ENCODE measurements around the gene TNFAIP3.
A peak's percentile ranks its signal among the peaks of the same experiment; 100 is the strongest.
"Not testable (repeated sequence)": the region's sequence is repeated elsewhere in the genome, so short reads cannot be mapped to it uniquely, and the experiment has no call there.

TNFAIP3 gene

DNA sequence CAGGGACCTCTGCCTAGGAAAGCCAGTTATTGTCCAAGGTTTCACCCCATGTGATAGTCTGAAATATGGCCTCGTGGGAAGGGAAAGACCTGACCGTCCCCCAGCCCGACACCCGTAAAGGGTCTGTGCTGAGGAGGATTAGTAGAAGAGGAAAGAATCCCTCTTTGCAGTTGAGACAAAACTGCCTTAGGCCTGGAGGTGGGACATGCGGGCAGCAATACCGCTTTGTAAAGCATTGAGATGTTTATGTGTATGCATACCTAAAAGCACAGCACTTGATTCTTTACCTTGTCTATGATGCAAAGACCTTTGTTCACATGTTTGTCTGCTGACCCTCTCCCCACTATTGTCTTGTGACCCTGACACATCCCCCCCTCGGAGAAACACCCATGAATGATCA is 22.3 kb upstream of the TNFAIP3 start:
- DNase-seq (ENCODE audit: low spot score), result not testable (repeated sequence)

DNA sequence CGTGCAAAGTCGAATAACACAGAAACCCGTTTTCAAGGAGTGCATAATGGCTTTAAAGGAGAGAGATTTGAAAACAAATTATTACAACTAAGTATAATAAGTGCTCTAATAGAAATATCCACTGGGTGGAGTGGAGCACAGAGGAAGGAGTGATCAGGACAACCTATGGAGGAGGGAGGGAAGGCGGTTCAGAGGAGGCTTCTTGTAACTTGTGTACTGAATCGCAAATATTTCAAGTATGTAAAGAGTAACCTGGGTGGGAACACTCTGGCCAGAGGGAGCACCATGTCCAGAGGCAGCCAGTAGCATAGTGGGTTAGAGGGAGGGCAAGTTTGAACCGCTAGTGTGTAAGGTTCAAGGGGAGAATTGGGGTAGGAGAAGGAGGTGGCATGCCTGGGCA is 21.6 kb upstream of the TNFAIP3 start:
- no peak for DNase-seq (ENCODE audit: low spot score)

DNA sequence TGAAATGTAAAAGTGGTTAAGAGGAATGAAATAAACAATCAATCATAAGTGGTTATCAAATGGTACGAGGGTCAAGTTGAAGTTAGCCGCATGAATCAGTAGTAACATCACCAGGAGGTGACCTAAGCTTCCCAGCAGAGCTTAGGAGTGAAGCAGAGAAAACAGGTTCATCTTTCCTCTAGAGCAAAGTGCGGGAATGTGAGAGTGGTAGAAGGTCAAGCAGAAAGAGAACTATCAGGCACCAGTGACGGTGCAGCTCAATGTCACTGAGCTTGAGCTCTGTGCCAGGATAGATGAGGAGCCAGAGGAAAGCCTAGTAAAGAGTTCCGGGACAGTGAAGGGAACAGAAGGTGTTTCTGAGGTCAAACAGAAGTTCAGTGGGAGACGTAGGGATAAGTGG is 20.8 kb upstream of the TNFAIP3 start:
- no peak for DNase-seq (ENCODE audit: low spot score)

DNA sequence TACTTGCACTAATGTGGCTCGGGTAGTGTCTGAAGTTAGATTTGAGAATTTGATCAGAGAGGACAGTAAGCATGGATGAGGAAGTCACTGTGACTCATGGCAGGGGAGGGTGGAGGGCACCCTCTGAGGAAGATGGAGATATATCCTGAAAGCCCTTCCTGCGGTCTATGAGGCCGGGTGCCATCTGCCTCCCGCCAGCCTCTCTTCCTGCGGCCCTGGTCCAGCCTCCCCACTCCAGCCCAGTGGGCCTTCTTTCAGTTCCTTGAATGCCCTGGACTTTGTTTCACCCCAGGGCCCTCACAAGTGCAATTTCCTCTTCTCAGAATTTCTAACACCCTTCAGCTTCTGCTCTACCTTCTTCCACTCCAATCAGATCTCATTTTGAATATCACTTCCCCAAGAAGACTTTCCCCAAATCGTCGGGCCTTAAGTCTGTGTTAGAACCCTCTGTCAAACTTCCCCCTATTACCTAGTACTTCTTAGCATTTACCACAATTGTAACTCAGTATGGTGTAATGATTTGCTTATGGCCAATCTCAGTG is 20.2 kb upstream of the TNFAIP3 start:
- DNase-seq (ENCODE audit: low spot score), result peak; percentile 73

DNA sequence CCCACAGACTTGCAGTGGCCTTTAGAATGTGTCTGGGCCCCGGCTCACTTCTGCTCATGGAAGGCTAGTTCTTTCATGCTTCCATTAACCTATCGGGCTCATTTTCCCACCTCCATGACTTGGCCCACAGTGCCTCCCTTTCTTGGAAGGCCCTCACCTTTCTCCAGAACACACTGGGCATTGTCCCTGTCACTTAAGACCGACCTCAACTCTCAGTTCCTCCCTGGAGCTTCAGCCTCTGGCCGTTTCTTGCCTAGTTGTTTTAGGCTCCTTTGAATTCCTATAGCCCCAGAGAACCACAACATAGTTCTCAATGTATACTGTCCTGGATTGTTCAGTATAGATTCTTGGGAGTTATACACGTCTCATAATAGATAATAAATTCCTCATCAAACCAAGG is 19.3 kb upstream of the TNFAIP3 start:
- DNase-seq (ENCODE audit: low spot score), result no peak

DNA sequence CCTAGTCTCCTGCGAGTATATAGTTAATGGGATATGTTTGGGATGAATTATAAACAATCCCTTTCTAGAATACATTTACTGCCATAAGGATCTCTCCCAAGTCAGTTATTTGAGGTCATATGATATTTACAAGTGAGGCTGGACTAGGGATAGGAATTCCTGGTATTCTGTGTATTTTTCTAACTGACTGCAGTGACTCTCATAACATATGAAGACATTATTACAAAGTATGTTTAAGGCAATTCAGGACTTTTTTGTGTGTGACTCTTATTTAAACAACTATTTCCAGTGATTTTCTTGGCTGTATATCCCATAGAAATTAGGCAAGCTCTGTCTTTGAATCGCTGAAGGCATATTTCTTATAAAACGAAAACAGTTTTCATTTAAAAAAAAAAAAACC is 18.4 kb upstream of the TNFAIP3 start:
- DNase-seq (ENCODE audit: low spot score), result no peak

DNA sequence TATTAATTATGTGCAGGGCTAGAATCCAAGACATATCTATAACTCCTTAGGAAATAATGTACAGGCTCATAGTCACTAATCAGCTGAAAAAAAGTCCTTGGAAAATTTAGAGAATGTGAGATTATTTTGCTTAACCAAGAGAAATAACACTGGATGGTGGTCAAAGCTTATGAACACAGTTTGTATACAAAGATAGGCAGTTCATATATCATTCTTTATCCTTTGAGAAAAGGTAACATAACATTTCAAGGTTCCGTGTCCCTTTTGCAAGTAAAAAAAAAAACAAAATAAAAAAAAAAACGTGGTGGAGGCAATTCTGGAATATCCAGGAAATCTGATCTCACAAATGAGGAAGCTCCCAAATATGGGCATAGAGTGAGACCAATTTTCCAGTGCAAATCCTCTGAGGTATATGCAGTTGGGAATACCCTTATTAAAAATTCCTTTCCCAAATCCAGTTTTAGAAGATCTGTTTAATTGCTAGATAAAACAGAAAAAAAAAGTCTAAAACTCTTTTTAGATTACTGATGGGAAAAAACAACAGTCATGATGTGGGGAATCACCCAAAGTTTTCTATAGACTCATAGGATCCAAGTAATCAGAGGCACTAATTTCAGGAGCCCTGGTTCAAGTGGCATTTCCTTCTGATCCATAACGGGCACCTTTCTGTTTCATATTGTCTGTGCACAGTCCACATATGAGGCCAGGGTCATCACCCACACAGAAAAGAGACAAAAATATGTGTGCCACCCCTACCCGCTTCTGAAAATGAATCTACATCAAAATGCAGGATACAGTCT is 17.7 kb upstream of the TNFAIP3 start:
- no peak for DNase-seq (ENCODE audit: low spot score)

DNA sequence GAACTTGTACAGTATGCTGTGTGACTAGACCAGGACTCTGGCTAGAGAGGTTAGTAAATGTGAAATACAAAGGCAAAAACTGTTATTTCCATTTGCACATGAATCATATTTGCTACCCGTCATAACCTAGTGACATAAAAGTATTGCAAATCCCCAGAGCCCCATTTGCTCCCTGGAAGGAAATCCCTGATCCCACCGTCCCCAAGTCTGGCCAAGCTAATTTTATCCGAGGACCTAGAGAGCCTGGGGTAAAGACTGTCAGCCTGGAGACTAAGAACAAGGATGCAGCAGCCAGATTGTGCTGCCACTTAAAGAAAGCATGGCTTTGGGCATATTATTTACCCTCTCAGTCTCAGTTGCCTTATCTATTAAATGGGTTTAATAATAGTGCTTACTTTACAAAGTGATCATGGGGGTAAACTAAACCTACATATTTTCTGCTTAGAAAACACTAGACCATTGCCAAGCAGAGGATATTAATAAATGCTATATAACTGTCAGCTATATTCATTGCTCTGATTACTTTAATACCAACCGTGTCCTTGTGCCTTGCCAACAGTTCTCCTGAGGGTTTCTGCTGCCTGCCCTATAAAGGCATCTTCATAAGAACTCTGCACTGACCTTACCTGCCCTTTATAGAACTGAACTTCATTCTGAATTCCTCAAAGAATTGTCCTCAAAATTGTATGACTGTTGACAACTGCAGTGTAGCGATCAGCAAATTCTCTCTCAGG is 16.9 kb upstream of the TNFAIP3 start:
- DNase-seq (ENCODE audit: low spot score), result no peak

DNA sequence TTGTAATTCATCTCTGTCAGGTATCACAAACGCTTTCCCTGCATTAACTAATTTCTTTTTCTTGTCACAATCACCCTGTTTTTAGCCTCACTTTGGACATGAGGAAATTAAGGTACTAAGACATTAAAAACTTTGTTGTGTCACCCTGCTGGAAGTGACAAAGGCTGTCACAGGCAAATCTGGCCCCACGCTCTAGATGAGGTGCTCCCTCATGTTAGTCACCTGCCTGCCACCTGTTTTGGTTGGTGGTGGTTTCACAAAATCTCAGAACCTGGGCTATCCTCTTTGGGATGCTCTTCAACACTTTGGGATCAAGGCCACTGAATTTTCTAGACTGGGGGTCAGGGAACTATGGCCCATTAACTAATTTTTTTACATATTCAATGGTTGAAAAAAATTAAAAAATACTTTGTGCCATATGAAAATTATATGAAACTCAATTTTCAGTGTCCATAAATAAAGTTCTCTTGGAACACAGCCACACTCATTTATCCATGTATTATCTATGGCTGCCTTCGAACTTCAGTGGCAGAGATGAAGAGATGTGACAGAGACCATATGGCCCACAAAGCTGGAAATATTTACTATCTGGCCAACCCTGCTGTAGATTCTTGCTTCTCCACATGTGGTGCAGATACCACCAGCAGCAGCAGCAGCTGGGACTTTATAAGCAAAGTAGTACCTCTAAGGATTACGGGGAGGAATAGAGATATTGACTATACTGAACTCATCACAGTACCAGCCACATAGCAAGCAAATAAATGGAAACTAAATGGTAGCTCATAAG is 16.1 kb upstream of the TNFAIP3 start:
- DNase-seq (ENCODE audit: low spot score), result no peak

DNA sequence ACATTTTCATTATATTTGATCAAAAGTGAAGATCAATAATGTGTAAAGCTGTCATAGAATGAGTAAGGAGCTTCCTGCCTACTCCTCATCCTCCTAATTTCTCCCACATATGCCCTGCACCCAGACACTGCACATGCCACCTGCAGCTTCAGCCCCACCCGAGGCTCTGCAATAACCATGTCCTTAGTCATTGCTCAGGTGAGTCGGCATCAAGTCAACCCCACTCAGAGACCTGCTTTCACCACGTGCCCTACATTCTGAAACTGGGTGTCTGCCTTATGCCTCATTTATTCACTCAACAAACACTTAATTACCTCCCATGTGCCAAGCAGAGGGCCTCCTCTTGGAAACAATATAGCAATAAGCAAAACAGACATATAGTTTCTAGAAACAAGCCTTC is 15.4 kb upstream of the TNFAIP3 start:
- DNase-seq (ENCODE audit: low spot score), result no peak

DNA sequence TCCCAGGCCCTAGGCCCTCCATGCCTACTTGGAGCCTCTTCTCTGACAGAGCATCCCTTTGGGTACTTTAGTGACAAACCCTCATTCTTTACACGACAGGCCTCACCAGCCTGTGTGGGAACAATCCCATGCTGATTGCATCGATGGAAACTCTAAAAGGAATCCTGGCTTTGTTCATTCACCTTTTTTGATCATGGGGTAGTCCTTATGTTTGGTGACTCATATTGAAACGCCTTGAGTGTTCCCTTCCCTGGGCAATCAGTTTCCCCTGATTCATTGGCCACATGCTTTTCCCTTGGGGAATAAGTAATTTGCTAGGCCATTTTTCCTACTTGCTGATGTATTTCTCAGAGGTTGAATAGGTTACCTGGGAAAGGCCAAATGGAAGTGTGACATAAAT is 14.7 kb upstream of the TNFAIP3 start:
- no peak for DNase-seq (ENCODE audit: low spot score)

DNA sequence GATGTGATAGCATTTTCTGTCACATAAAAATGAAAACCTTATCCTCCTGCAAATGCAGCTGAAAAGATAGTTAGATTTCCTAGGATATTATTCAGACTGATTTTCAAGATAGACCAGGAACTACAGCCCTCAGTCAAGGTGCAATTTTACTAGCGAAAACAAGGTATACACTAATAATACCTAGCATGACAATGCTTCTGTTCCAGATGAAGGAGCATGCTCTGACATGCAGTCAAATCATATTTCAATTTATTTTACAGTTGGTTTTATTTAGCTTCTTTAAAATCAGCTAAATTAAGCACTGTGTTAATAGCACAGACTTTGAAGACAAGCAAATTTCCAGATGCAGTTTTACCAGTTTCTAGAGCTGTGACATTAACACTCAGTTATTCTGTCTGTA is 14.2 kb upstream of the TNFAIP3 start:
- DNase-seq (ENCODE audit: low spot score), result no peak

DNA sequence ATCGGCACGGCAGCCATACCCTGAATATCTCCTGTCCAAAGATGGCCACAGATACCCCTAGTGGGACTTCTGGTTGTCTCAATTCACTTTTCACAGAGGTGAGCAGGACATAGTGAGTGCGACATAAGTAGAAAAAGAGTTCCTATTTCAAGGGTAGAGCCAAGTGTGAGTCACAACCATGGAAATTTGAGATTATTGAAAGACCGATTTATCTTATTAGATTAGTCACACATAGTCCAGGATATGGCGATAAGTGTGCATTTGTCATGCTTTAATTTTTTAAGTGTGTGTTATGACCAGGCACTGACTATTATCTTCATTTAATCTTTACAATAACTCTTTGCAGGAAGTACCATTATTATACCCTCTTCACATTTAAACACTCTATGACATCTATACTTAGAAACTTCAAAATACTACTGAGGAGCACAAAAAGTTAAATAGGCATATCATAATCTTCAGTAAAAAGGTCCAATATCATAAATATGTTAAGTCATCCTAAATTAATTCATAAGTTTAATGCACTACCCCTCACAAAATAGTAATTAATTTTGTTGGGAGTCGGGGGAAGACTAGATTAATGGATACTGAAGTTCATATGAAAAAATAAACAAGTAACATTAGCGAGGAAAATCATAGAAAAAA is 13.4 kb upstream of the TNFAIP3 start:
- DNase-seq (ENCODE audit: low spot score), result no peak

DNA sequence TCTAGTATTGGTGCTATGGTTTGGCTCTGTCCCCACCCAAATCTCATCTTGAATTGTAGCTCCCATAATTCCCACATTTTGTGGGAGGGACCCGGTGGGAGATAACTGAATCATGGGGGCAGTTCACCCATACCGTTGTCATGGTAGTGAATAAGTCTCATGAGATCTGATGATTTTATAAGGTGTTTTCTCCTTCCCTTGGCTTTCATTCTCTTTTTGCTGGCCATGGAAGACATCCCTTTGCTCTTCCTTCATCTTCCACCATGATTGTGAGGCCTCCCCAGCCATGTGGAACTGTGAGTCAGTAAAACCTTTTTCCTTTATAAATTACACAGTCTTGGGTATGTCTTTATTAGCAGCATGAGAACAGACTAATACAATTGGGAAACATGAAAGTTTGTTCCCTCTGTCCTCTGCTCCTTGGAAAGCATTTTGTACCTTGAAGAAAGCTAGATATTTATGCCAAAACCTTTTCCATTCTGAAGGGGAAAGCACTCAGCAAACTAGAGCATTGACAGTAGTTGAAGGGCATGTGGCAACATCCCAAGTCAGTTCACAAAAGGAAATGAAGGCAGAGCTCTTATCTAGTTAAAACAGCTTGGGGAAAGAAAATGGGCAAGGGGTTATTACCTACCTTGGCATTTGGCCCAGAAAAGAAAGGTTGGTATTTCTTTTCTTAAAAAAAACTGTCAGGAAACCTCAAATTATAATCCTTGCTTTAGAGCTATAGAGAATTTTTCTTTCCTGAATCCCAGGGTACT is 10.7 kb upstream of the TNFAIP3 start:
- no peak for DNase-seq (ENCODE audit: low spot score)

DNA sequence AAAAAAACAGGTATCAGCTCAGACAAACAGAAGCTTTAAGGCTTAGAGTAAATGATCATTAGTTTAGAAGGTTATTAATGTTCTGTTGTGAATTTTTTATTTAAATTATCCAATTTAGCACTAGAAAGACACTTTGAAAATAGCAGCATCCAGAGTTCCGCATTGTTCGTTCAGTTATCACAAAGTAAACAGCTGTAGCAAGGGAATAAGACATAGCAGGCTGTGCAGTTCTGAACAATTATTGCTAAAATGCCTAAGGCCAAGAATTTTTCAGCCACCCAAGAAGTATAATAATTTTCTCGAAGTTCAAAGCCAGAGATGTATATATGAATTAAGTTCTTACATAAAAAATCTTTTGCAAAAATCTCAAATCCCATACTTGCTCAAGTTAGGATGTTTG is 8.0 kb upstream of the TNFAIP3 start:
- no peak for DNase-seq (ENCODE audit: low spot score)

DNA sequence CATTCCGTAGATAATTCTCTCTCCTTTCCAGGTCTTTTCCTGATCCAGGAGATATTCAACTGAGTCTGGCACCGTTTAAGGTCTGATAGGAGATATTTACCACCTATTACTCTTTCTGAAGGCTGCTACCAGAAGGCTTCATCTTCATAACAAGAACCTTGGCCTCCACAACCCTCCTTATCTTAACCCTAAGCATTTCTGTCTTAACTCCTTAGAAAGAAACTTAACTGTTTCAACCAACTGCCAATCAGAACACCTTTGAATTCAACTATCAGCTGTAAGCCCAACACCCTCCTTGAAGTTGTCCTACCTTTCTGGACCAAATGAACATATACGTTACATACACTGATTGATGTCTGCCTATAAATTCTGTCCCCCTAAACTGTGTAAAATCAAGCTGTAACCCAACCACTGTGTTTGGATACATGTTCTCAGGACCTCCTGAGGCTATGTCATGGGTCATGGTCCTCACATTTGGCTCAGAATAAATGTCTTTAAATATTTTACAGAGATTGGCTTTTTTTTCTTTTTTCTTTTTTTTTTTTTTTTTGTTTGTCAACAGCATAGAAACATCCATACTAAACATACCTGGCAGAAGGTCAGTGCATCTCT is 6.6 kb upstream of the TNFAIP3 start:
- DNase-seq (ENCODE audit: low spot score), result no peak

DNA sequence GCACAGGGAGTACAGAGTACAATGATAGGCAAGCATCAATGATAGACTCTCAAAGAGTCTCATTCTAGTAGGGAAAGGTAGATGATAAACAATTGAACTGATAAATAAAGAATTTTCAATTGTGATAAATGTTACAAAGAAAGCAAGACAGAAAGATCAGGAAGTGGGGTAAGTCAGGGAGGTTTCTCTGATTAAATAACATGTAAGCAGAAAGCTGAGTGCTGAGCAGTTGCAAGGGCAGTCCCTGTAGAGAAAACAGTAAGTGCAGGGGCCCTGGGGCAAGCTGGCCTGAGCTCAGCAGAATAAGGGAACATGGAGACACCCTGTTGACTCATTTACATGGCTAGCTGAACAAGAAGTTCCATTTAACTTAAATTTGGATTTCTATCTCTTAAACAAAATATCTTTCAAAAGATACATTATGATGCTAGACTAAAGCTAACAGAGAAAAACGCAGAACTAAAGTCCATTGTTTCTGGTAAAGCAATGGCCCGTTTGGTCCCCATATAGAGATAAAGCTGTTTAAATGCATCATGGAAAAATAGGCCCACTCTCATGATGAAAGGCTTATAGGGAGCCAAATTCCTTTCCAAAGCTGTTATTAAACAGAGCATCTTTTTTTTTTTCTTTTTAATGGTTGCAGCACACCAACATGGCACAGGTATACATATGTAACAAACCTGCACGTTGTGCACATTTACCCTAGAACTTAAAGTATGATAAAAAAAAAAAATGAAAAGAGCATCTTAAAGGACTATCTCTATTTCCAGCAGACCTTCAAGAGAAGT is 5.3 kb upstream of the TNFAIP3 start:
- DNase-seq (ENCODE audit: low spot score), result no peak

DNA sequence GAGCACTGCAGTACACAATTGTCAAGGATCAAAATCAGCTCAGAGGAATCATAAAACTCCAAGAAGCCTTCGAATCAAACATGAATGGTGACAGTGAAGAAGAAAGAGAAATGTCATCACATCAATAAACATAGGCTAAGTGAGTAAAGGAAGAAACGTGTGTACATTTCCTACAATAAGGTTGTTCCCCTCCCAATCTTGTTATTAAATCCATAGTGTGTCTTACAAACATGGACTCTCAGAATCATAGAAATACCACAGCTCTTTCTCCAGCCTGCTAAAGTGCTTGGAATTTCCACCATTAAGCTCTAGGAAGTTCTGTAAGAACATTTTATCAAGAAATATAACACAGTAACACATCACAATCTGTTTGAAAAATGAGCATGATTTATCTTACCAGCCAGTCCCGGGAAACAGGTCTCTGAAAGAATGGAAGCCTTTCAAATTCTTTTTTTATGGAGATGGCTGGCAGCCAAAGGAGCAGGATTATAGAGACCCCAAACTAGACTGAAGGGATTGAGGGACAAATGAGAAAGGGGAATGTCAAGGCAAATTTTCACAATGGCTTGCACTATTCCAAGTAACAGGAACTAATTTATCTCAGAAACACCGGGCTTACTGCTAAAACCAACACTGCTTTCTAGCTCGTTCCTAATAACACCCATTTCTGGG is 4.5 kb upstream of the TNFAIP3 start:
- DNase-seq (ENCODE audit: low spot score), result no peak

DNA sequence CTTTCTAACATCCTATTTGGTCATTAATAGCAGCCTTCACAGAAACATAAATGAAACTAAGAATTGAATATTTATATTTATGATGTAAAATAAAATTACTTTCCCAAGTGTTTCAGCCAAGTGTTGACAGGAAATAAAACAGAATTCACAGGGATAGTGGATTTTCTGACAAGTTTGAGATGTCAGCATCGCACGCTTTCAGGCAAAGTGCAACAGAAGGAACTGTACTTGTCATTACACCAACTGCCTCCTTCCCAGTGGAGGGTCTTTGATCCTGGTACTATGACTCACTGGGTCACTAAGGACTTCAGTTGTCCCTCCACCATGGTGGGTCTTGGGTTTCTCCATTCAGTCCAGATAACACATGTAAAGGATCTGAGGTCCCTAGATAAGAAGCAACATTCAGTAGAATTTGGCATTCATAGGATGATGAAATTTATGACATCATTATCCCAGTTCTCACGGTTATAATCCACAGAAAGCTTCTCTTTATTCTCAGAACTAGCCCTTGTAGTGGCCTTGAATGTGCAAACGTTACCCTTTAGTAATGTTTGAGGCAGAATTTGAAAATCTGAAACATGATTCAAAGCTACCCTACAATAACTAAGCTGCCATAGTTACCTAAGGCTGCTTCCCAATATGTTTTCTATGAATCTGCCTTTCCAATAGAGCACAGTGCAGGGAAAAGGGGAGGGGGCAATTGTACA is 3.8 kb upstream of the TNFAIP3 start:
- no peak for DNase-seq (ENCODE audit: low spot score)
